ENCODE measurements around the gene EID3. TPM values are rescaled to one million over a fixed set of nuclear protein-coding genes. Genes with fewer than 3 reads are reported as not detected.
"Not testable (repeated sequence)": the region's sequence is repeated elsewhere in the genome, so short reads cannot be mapped to it uniquely, and the experiment has no call there.

Gene EID3
- total RNA-seq, 3 donors from 2014 or later (not counting 1 experiment from before 2014, with no cell fraction given) = 10.4 to 13.0 (median 12.7) TPM

DNA sequence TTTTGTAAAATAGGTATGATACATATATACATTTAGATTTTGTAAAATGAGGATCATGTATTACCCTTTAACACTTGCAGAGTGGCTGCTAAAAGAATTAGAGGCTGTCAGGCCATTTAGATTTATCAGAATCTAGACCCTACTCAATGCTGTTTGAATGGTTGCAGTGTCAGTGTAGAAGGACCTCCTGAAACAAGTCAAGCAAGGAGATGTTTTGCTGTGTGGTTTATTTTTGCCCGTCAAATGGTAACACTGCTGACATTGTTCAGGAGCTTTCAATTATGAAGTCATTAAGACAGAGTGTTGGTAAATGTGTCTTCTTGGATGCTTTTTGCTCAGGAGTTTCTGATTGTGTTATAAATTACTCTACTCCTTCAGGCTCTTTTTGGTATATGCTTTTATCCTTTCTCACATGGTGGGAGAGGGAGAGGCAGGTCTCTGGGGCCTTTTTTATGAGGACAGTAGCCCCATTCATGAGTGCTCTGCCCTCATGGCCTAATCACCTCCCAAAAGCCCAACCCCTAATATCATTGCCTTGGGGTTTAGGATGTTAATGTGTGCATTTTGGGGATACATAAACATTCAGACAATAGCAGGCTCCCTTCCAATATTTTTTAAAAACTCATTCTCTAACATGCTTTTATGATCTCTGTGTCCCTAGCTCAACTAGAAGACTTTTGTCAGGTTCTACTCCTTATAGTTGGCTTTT lies 16.5 kb downstream of the EID3 start:
- no peaks in the 10 kb centered on the region for H3K9me3 Mint-ChIP-seq
- intact Hi-C loops (cut with micrococcal nuclease) = no loop called here

DNA sequence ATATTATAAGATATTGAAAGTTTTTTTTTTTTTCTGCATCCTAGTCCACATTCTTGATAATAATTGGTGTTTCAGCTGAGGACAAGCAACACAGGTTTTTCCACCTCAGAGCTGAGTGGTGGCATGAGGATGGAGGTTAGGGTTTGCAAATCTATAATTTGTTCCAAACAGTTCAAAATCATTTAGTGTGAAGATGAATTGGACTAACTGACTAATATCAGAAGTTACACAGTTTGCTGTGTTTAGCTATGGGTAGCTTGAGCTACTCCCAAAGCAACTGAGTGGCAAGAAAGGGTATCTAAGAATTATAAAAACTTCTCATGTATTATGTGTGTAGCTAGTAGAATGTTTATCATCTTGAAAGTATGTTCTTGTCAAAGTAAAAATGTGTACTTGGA lies 17.1 kb downstream of the EID3 start:
- Histone ChIP-seq H3K9me3 (ENCODE audit: control insufficient read depth, insufficient read depth, low read length) (no peaks in the 10 kb centered on the region), H3K27me3 (ENCODE audit: control insufficient read depth, insufficient read depth, low read length) (no peaks in the 10 kb centered on the region), H3K36me3 (ENCODE audit: control insufficient read depth, insufficient read depth, low read length) (peaks cover 61% of the 10 kb centered on the region), H3K27ac (ENCODE audit: low read length) (no peak overlapping the region), H3K4me3 (ENCODE audit: low read length) (no peak overlapping the region), H3K4me1 (ENCODE audit: control insufficient read depth, insufficient read depth, low read length) (no peaks in the 10 kb centered on the region)
- Mint-ChIP-seq H3K4me1 (no peaks in the 10 kb centered on the region), H3K9me3 (no peaks in the 10 kb centered on the region), H3K27ac (peak overlapping the region in 1 of 2 donors; percentile 52), H3K4me3 (no peak overlapping the region), H3K36me3 (peaks cover 20% of the 10 kb centered on the region), H3K27me3 (ENCODE audit: low read depth in 2 of 2) (no peaks in the 10 kb centered on the region)
- ATAC-seq = no peak
- no peak for DNase-seq
- TF ChIP-seq, protein P1, sequence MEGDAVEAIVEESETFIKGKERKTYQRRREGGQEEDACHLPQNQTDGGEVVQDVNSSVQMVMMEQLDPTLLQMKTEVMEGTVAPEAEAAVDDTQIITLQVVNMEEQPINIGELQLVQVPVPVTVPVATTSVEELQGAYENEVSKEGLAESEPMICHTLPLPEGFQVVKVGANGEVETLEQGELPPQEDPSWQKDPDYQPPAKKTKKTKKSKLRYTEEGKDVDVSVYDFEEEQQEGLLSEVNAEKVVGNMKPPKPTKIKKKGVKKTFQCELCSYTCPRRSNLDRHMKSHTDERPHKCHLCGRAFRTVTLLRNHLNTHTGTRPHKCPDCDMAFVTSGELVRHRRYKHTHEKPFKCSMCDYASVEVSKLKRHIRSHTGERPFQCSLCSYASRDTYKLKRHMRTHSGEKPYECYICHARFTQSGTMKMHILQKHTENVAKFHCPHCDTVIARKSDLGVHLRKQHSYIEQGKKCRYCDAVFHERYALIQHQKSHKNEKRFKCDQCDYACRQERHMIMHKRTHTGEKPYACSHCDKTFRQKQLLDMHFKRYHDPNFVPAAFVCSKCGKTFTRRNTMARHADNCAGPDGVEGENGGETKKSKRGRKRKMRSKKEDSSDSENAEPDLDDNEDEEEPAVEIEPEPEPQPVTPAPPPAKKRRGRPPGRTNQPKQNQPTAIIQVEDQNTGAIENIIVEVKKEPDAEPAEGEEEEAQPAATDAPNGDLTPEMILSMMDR (IDR thresholded peaks at IDR 0.05) = no peak
- intact Hi-C loops (cut with micrococcal nuclease) = no loop called here

More for the DNA sequence above, 16.5 kb downstream of the EID3 start:
- ATAC-seq (no peak), DNase-seq (no peak)
- Mint-ChIP-seq H3K27me3 (ENCODE audit: low read depth in 2 of 2) (no peaks in the 10 kb centered on the region), H3K27ac (no peak overlapping the region), H3K4me3 (no peak overlapping the region), H3K36me3 (peaks cover 26% of the 10 kb centered on the region), H3K4me1 (no peaks in the 10 kb centered on the region)
- WGBS (ENCODE audit: insufficient coverage) = 100% methylated on average over 1 of the region's 1 CpG
- Histone ChIP-seq H3K27ac (ENCODE audit: low read length) (no peak overlapping the region), H3K4me3 (ENCODE audit: low read length) (no peak overlapping the region), H3K36me3 (ENCODE audit: control insufficient read depth, insufficient read depth, low read length) (peaks cover 62% of the 10 kb centered on the region), H3K27me3 (ENCODE audit: control insufficient read depth, insufficient read depth, low read length) (no peaks in the 10 kb centered on the region), H3K4me1 (ENCODE audit: control insufficient read depth, insufficient read depth, low read length) (no peaks in the 10 kb centered on the region), H3K9me3 (ENCODE audit: control insufficient read depth, insufficient read depth, low read length) (no peaks in the 10 kb centered on the region)
- TF ChIP-seq, protein P1 (IDR thresholded peaks at IDR 0.05) = no peak

DNA sequence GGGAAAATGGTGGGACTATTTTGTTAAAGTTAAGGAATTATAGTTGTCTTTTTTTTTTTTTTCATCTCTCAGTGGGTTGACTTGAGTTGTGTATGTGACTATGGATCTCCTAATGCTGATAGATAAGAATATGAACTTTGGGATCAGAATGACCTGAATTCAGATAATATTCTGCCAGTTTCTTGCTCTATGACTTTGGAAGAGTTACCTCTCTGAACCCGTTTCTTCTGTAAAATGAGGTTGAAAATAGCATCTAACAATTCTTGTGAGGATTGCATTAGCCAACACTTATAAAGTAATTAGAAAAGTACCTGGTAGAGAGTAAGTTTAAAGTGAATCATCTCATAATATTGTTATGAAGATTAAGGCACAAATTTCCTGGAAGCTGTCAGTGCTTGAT lies 18.4 kb downstream of the EID3 start:
- TF ChIP-seq, protein P1 (IDR thresholded peaks at IDR 0.05) = no peak
- ATAC-seq = no peak
- no peak overlapping the region for H3K27ac ChIP-seq (ENCODE audit: low read length)
- Mint-ChIP-seq H3K27ac (no peak overlapping the region), H3K4me1 (no peaks in the 10 kb centered on the region), H3K27me3 (ENCODE audit: low read depth in 2 of 2) (no peaks in the 10 kb centered on the region), H3K4me3 (no peak overlapping the region), H3K36me3 (peaks cover 17% of the 10 kb centered on the region), H3K9me3 (no peaks in the 10 kb centered on the region)
- no peak overlapping the region for H3K4me3 ChIP-seq (ENCODE audit: low read length)
- intact Hi-C loops (cut with micrococcal nuclease) = no loop called here
- H3K4me1 ChIP-seq (ENCODE audit: control insufficient read depth, insufficient read depth, low read length) = no peaks in the 10 kb centered on the region
- H3K36me3 ChIP-seq (ENCODE audit: control insufficient read depth, insufficient read depth, low read length) = peaks cover 56% of the 10 kb centered on the region
- no peaks in the 10 kb centered on the region for H3K27me3 ChIP-seq (ENCODE audit: control insufficient read depth, insufficient read depth, low read length)
- H3K9me3 ChIP-seq (ENCODE audit: control insufficient read depth, insufficient read depth, low read length) = no peaks in the 10 kb centered on the region
- DNase-seq = no peak
- WGBS (ENCODE audit: insufficient coverage) = 100% methylated on average over 1 of the region's 1 CpG

DNA sequence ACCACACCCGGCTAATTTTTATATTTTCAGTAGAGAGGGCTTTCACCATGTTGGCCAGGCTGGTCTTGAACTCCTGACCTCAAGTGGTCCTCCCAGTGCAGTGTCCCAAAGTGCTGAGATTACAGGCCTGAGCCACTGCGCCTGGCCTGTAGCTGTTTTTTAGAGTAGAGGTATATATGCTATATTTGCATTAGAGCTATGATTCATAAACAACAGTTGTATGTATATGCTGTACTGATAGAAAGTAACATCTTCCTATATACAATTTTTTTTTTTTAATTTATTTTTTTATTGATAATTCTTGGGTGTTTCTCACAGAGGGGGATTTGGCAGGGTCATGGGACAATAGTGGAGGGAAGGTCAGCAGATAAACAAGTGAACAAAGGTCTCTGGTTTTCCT lies 19.0 kb downstream of the EID3 start:
- intact Hi-C loops (cut with micrococcal nuclease); H3K9me3 Mint-ChIP-seq: not testable (repeated sequence)
- H3K36me3 Mint-ChIP-seq = peaks cover 17% of the 10 kb centered on the region

More for the DNA sequence above, 19.0 kb downstream of the EID3 start:
- H3K27ac Mint-ChIP-seq; DNase-seq; H3K27ac ChIP-seq (ENCODE audit: low read length); H3K4me3 ChIP-seq (ENCODE audit: low read length); H3K4me1 Mint-ChIP-seq; H3K4me1 ChIP-seq (ENCODE audit: control insufficient read depth, insufficient read depth, low read length); H3K27me3 Mint-ChIP-seq (ENCODE audit: low read depth in 2 of 2); H3K27me3 ChIP-seq (ENCODE audit: control insufficient read depth, insufficient read depth, low read length); H3K4me3 Mint-ChIP-seq; H3K9me3 ChIP-seq (ENCODE audit: control insufficient read depth, insufficient read depth, low read length); ATAC-seq: not testable (repeated sequence)
- WGBS (ENCODE audit: insufficient coverage) = 100% methylated on average over 2 of the region's 2 CpGs
- H3K36me3 ChIP-seq (ENCODE audit: control insufficient read depth, insufficient read depth, low read length) = peaks cover 58% of the 10 kb centered on the region

Data from natural killer cell (primary cell).